ENCODE data around the gene PLD4.

Gene PLD4

DNA sequence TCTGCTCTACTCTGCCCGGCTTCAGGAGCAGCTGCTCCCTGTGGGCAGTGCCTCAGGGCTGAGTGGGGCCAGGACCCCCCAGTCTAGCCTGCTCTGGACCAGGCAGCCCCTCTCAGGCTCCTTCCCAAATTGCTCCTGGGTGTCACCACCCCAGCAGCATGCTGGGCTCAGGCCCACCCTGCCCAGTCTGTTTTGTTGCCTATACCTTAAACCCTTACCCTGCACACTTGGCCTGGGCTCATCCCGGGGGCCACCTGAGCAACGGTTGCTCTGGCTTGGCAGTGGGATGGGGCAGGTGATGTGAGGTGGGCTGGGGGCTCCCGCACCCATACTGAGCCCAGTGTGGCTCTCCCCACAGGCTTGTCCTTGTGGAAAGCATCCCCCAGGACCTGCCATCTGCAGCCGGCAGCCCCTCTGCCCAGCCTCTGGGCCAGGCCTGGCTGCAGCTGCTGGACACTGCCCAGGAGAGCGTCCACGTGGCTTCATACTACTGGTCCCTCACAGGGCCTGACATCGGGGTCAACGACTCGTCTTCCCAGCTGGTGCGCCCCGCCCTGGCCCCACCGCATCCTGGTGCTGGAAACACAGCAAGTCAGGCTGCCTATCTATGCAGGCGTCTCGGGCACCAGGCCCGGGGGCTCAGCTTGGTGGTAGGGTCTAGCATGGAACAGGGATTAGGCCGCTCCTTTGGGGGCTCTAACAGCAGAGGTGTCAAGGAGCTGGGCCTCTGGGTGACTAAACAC, 3.9 kb downstream of the PLD4 start:
- no peak for FAIRE-seq
- DNase-seq (ENCODE audit: low spot score): no peak

DNA sequence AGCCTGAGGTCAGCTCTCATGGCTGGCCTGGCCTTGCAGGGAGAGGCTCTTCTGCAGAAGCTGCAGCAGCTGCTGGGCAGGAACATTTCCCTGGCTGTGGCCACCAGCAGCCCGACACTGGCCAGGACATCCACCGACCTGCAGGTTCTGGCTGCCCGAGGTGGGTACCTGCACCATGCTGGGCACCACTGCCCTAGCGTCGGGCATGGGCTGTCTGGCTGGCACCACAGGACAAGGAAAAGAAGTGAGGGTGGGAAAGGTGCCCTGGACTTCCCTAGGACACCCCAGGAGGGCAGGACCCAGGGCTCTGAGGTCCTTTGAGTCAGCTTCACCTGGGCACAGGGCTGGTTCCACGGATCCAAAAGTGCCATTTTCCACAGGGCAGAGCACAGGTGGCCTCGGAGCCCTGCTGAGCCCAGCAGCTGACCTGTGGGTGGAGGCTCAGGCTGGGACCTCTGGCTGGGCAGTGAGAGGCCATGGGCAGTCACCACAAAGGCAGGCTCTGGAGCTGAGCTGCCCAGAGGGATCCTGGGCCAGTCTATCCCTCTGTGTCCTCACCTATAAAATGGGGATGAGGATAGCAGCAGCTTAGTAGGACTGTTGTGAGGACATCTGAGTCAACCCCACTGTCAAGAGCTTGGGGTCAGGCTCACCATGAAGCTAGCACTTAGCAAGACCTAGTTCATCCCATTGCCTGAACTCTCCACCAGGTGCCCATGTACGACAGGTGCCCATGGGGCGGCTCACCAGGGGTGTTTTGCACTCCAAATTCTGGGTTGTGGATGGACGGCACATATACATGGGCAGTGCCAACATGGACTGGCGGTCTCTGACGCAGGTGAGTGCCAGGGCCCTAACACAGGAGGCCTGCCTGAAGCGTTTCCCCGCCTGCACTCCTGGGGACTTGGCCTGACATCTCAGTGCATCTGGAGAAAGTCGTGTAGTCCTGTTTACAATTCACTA, 4.9 kb downstream of the PLD4 start:
- no peak for FAIRE-seq
- no peak for DNase-seq (ENCODE audit: low spot score)

DNA sequence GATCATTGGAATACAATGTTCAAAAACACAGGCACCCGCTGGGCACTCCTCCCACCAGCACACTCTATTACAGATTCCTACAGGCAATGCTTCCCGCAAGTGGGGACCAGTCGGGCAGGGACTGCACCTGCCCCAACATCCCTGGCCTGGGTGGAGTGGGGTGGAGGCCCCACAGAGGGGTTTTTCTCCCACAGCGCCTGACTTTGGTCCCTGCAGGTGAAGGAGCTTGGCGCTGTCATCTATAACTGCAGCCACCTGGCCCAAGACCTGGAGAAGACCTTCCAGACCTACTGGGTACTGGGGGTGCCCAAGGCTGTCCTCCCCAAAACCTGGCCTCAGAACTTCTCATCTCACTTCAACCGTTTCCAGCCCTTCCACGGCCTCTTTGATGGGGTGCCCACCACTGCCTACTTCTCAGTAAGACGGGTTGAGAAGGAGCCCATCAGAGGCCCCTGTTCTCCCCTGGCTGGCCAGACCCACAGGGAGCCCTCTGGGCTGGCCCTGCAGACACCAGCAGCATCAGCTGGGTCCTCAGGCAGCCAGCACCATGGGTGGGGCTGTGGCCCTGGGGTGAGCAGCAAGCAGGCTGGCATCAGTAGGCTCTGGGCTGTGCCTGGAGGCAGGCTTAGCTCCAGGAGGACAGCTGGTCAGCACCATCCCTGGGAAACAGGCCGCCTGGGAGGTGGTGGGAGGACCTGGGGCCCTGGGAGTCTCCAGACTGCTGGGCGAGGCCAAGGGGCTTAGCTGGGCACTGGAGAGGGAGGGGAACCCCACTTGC, 6.0 kb downstream of the PLD4 start:
- DNase-seq (ENCODE audit: low spot score) (no peak), FAIRE-seq (no peak)

DNA sequence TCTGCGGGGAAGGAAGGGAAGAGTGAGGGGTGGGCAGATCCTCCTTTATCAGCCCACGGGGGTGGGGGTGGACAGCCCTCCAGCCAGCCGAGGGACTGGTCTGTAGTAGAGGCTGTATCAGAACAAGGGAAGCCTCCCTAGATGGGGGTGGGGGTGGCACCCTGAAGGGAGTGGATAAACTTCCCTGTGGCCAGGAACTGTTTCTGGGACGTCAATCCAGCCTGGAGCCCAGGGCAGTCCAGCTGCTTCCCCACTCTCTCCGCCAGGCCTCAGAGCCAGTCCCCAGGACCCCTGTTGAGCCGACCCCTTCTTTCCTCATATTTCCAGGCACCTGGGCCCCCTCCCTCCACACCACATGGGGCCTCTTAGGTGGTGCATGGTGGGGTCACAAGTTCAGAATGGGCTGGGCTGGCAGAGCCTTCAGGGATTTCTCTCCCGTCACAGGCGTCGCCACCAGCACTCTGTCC, 6.7 kb downstream of the PLD4 start:
- DNase-seq (ENCODE audit: low spot score) (no peak), FAIRE-seq (no peak)

DNA sequence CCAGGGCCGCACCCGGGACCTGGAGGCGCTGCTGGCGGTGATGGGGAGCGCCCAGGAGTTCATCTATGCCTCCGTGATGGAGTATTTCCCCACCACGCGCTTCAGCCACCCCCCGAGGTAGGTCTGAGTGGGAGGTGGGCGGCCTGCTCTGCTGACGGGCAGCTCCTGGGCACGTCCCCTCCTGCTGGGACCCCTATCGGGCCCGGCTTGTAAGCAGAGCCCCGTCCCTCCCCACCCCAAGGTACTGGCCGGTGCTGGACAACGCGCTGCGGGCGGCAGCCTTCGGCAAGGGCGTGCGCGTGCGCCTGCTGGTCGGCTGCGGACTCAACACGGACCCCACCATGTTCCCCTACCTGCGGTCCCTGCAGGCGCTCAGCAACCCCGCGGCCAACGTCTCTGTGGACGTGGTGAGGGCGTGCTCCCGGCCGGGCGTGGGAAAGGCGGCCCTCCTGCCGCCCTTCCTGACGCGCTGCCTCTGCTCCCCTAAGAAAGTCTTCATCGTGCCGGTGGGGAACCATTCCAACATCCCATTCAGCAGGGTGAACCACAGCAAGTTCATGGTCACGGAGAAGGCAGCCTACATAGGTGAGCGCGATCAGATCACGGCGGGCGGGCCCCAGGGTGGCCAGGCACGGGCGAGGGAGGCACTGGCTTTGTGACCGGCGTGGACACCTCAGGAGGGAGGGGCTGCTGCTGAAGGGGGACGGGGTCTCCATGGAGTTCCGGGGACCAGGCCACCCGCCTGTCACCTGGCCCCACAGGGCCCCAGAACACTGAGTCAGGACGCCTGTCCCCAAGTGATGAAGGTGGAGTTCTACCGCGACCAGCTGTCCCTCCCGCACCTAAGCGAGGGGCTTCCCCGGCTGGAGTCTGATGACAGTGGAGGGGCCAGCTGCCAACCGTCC, 7.3 kb downstream of the PLD4 start:
- DNase-seq (ENCODE audit: low spot score) (no peak), FAIRE-seq (no peak)

DNA sequence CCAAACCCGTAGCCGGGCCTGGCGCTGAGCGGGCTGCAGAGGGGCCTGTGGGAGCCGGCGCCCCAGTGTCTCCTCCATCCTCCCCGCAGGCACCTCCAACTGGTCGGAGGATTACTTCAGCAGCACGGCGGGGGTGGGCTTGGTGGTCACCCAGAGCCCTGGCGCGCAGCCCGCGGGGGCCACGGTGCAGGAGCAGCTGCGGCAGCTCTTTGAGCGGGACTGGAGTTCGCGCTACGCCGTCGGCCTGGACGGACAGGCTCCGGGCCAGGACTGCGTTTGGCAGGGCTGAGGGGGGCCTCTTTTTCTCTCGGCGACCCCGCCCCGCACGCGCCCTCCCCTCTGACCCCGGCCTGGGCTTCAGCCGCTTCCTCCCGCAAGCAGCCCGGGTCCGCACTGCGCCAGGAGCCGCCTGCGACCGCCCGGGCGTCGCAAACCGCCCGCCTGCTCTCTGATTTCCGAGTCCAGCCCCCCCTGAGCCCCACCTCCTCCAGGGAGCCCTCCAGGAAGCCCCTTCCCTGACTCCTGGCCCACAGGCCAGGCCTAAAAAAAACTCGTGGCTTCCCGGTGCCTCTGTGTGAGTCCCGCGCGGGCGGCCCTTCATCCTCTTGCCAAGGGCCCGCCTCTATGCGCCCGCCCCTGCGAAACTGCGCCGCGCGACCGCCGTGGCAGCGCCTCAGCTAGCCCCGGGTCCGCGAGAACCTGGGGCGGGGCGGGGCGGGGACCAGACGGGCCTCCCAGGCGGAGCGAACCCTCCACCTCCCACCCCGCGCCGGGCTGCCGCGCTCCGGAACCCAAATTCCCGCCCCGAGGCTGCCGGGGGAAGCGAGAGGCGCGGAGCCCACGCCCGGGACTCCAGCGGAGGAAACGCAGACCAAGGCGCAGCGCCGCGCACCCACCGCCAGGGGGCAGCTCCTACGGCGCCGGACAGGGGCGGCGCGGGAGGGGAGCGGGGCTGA, 8.3 kb downstream of the PLD4 start:
- FAIRE-seq (no peak), DNase-seq (ENCODE audit: low spot score) (peak; percentile 47)

DNA sequence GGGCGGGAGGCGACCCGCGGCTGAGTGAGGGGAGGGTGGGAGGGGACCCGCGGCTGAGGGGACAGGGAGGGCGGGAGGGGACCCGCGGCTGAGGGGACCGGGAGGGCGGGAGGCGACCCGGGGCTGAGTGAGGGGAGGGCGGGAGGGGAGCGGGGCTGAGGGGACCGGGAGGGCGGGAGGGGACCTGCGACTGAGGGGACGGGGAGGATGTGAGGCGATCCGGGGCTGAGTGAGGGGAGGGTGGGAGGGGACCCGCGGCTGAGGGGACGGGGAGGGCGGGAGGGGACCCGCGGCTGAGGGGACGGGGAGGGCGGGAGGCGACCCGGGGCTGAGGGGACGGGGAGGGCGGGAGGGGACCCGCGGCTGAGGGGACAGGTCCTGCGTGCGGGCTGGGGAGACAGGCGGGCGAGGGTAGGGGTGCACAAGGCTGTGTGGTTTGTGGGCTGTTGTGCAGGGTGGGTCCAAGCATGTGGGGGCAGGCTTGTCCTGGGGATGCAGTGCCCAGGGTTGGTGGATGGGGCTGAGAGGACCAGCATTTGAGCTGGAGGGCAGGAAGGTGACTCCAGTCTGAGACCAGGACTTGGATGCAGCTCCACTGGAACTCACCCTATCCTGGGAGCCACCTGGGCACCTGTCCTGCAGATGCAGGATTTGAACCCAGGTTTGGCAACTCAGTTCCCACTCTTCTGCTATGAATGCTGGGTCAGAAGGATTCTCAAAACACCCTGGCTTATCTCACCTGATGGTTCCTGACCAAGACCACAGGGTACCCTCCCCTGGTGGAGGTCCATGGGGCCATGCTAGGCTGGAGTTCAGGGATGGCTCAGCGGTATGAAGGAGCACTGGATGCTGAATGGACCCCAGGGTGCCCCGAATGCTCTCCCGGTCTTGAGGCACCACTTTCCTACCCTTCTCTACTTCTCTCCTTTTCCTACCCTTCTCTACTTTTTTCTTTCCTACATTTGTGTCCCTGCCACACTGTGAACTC, 9.4 kb downstream of the PLD4 start:
- FAIRE-seq: no peak
- DNase-seq (ENCODE audit: low spot score): no peak

- FAIRE-seq (no peak), DNase-seq (ENCODE audit: low spot score) (no peak)
Measured at GRCh38 chr14:104935026-104935650, 10.5 kb downstream of the PLD4 start.

GRCh38 chr14:104935955-104936354, 11.3 kb downstream of the PLD4 start:
- no peak for FAIRE-seq
- DNase-seq (ENCODE audit: low spot score): no peak

GRCh38 chr14:104936361-104937155, 11.9 kb downstream of the PLD4 start:
- no peak for DNase-seq (ENCODE audit: low spot score)
- FAIRE-seq: no peak

GRCh38 chr14:104937161-104937560, 12.5 kb downstream of the PLD4 start:
- FAIRE-seq (no peak), DNase-seq (ENCODE audit: low spot score) (no peak)

DNA sequence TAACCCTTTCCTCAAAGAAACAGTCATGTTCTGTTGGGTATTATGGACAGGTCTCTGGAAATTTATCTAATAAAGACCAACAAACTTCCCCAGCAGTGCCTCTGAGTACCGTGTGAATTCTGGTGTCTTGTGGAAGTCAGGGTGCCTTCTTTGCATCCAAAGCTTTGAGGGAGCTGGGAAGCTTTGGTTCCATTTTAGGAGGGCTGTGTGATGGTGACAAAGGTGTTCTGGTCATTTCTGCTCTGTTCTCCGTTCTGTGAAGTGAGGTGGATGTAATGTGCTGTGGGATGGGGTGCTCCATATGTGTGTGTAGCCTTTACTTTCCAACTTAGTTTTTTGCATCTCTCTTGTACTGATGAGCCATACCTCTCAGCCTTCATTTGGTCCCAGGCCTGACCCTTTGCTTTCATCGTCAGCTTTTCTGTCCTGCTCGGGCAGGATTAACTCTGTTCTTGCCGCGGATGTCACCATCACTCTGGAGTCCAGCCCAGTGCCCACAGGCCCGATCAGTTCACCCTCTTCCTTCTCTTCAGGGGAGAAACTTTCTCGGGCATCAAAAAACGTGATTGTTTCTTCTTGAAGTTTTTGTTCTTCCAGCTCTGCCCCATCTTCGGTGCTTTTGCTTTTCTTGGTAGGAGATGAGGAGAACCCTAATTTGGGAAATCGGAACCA, 13.2 kb downstream of the PLD4 start:
- no peak for DNase-seq (ENCODE audit: low spot score)
- no peak for FAIRE-seq

DNA sequence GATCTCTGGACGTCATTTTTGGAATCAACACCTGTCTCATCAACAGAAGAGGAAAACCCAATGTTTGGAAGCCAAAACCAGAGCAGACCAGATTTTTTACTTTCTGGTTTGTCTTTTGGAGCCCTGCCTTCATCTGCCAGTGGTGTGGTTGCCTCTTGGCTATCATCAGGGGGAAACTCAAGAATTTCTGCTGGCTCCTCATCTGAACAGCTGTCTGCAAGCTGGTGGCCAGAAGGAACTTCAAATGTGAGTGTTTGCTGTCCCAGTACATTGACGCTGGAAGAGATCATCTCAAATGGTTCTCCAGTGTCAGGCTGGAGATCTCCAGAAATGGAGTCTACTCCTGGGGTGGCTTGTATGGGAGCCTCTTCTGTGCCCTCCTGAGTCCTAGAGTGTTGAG, 13.8 kb downstream of the PLD4 start:
- FAIRE-seq: no peak
- no peak for DNase-seq (ENCODE audit: low spot score)

DNA sequence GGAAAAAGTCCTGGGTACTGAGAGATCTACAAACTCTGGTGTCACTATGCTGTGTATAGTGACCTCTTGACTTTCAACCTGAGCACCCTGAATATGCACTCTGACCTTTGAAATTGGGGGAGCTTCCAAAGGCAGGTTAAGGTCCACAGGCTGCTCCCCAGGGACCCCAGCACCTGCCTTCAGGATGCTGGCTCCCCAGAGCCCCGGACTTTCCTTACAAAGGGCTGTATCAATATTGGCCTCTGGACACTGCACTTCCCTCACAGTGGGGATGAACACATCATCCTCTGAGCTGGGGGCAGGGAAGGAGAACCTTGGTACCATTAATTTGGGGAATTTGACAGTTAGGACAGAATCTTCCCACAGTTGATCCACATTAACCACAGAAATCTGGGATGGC, 14.3 kb downstream of the PLD4 start:
- FAIRE-seq: no peak

GRCh38 chr14:104939666-104940410, 15.2 kb downstream of the PLD4 start:
- FAIRE-seq (no peak), DNase-seq (ENCODE audit: low spot score) (no peak)

More for the DNA sequence above, 14.3 kb downstream of the PLD4 start:
- no peak for DNase-seq (ENCODE audit: low spot score)

Measured in RCC 7860 (cell line).